AG09309 (cell line): ENCODE measurements around the gene ELN.
"Not testable (repeated sequence)": the region's sequence is repeated elsewhere in the genome, so short reads cannot be mapped to it uniquely, and the experiment has no call there.

Source experiments
- DNase-seq: peaks from one replicate; pipeline ENCODE4 v3.0.0-alpha.2; 2010; ENCODE audit warnings: low read depth
- H3K4me3 ChIP-seq: 2 replicates; pipeline ENCODE4 v1.5.1; 2011; ENCODE audit warnings: mild to moderate bottlenecking, low read depth, low read length, moderate library complexity; ENCODE audit not compliant: control insufficient read depth
- CTCF ChIP-seq: IDR thresholded peaks from 2 replicates; pipeline ENCODE4 v1.5.1; 2011; ENCODE audit warnings: mild to moderate bottlenecking, low read depth, low read length, inconsistent platforms; ENCODE audit not compliant: insufficient read depth, control insufficient read depth; ENCODE audit errors: missing control alignments

Gene ELN

GRCh38 chr7:74027683-74028320 is at the start of gene ELN:
ELN (plus strand) TSS chr7:74028173; CDS start chr7:74028188, 15 bp downstream.
- no peak for DNase-seq
- H3K4me3 ChIP-seq: peak within 1 kb of the TSS; percentile 37
- TF ChIP-seq CTCF: no peak

- peak; percentile 45 for TF ChIP-seq CTCF
- H3K4me3 ChIP-seq: no peak overlapping the region
- no peak for DNase-seq
These were observed 49.1 kb upstream of the ELN start for GRCh38 chr7:73978661-73979563.

- H3K4me3 ChIP-seq, DNase-seq: not testable (repeated sequence)
These were observed 48.3 kb upstream of the ELN start for GRCh38 chr7:73979656-73980055.

- no peak overlapping the region for H3K4me3 ChIP-seq
- TF ChIP-seq CTCF: no peak
- no peak for DNase-seq
These were observed 47.8 kb upstream of the ELN start for GRCh38 chr7:73980206-73980605.

GRCh38 chr7:73981933-73982332 is 46.0 kb upstream of the ELN start:
- TF ChIP-seq CTCF: no peak
- DNase-seq: no peak
- no peak overlapping the region for H3K4me3 ChIP-seq

- no peak for DNase-seq
- no peak for TF ChIP-seq CTCF
- no peak overlapping the region for H3K4me3 ChIP-seq
These were observed 44.4 kb upstream of the ELN start for GRCh38 chr7:73983437-73984164.
